HG03439 (cell line): ENCODE measurements around the gene MEMO1.
"Not testable (repeated sequence)": the region's sequence is repeated elsewhere in the genome, so short reads cannot be mapped to it uniquely, and the experiment has no call there.

Experiments used
- ATAC-seq: cut with Tn5 transposase; IDR thresholded peaks from one replicate; pipeline ENCODE4 v1.9.1; 2021; ENCODE audit warnings: mild to moderate bottlenecking, moderate library complexity; ENCODE audit not compliant: unreplicated experiment

MEMO1 gene

GRCh38 chr2:31998731-31999383 lies 12.0 kb downstream of the MEMO1 start:
- ATAC-seq = no peak

DNA sequence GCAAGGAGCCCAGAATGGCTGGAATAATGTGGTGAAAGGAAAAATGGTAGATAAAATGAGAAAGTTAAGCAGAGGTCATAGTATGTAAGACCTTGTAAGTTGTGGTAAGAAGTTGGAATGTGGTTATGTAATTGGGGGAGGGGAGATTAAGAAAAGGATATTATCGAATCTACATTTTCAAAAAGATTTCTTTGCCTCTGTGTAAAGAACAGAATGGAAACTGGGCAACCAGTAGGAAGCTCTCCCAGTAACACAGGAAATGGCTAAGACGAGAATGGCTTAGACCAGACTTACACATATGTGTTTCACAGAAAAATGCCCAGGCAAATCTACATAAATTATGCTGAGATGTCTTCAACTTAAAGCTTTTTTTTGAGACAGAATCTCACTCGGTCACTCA lies 13.2 kb downstream of the MEMO1 start:
- ATAC-seq = no peak

DNA sequence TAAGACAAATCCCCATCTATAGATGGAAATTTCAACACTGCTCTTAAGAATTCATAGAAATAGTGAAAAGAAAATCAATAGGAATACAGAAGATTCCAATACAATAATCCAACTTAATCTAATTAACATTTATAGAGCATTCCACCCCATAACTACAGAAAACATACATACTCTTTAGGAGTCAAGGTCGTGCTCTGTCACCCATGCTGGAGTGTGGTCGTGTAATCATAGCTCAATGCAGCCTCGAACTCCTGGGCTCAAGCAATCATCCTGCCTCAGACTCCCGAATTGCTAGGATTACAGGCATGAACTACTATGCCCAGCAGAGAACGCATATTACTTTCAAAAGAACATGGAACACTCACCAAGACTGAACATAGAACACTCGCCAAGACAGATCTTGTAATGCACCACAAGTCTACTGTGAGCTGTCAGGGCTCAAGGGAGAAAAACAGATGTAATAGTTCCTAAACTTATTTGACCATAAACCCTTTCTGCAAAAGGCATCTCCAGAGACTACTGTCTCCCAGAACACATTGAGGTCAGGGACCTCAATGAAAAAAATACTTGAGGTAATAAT lies 14.1 kb downstream of the MEMO1 start:
- no peak for ATAC-seq

GRCh38 chr2:31992934-31993333 lies 17.9 kb downstream of the MEMO1 start:
- ATAC-seq = no peak

DNA sequence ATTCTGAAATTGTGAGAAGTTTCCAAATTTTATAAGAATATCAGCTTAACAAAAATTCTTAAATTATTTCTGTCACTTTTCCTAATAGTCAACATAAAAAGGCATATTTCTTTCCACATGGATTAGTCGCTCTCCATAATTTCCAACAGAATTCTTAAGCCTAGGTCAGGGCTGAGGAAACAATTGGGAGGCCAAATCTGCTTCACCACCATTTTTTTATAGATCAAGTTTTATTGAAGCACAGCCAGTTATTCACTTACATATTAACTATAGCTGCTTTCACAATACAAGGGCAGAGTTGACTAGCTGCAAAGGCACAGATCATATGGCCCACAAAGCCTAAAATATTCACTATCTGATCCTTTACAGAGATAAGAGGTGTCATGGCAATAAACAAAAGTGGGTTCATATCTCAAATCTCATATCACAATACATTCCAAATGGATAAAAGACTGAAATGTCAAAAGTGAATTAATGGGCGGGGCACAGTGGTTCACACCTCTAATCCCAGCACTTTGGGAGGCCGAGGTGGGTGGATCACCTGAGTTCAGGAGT lies 18.7 kb downstream of the MEMO1 start:
- ATAC-seq = no peak

DNA sequence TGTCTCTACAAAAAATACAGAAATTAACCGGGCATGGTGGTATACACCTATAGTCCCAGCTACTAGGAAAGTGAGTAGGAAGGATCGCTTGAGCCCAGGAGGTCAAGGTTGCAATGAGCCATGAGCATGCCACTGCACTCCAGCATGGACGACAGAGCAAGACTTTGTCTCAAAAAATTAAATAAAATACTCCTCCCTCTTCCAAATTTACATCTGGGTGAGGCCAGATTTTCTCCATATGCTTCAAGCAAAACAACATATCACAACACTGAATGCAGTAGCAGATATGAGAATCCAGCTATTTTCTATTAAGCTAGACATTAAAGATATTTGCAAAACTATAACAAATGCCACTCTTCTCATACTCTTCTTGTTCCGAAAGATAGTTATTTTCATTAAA lies 20.9 kb downstream of the MEMO1 start:
- ATAC-seq = no peak

- ATAC-seq = no peak
These were observed 23.2 kb downstream of the MEMO1 start for GRCh38 chr2:31987454-31988220.

DNA sequence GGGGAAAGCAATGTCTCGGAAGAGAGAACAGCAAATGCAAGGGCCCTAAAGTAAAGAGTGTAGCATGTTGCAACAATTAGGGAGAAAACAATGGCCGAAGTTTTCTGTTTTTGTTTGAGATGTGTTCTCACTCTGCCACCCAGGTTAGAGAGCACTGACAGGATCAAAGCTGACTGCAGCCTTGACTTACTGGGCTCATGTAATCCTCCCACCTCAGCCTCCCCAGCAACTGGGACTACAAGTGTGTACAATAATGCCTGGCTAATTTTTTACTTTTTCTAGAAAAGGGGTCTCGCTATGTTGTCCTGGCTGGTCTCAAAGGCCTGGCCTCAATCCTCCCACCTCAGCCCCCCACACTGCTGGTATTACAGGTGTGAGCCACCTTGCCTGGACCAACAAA lies 23.9 kb downstream of the MEMO1 start:
- ATAC-seq = no peak

- no peak for ATAC-seq
These were observed 26.9 kb downstream of the MEMO1 start for GRCh38 chr2:31983762-31984467.

GRCh38 chr2:31980674-31981356 lies 30.0 kb downstream of the MEMO1 start:
- ATAC-seq = peak; percentile 99

DNA sequence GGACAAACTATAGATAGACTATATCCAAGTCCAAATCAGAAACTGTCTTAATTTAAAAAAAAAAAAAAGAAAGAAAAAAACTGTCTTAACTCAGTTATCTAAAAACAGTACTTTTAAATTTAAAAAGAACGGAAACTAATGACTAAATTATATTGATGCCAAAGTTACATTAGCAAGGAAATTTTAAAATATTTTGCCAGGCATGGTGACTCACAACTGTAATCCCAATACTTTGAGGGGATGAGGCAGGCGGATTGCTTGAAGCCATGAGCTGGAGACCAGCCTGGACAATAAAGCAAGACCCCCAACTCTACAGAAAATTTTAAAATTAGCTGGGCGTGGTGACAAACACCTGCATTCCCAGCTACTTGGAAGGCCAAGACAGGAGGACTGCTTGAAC lies 30.9 kb downstream of the MEMO1 start:
- ATAC-seq = no peak

DNA sequence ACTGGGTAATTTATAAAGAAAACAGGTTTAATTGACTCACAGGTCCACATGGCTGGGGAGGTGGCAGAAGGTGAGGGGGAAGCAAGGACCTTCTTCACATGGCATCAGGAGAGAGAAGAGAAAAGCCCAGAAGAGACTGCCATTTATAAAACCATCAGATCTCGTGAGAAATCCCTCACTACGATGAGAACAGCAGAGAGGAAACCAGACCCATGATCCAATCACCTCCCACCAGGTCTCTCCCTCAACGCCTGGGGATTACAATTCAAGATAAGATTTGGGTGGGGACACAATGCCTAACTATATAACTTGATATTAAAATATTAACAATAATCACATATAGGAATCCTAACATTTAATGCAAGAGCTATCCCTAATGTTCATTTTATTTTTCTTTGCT lies 31.8 kb downstream of the MEMO1 start:
- no peak for ATAC-seq

DNA sequence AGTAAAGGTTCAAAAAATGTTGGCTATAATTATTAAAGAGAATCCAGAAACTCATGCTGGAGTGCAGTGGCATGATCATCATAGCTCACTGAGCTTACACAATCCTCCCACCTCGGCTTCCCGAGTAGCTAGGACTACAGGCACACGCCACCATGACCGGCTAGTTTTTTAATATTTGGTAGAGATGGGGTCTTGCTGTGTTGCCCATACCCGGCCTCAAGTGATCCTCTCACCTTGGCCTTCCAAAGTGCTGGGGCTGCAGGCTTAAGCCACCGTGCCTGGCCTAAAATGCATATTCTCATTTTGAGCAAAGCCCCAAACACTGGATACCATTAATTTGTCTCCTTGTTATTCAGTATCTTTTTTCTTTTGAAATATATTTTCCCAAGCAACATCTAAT lies 32.4 kb downstream of the MEMO1 start:
- ATAC-seq = no peak

DNA sequence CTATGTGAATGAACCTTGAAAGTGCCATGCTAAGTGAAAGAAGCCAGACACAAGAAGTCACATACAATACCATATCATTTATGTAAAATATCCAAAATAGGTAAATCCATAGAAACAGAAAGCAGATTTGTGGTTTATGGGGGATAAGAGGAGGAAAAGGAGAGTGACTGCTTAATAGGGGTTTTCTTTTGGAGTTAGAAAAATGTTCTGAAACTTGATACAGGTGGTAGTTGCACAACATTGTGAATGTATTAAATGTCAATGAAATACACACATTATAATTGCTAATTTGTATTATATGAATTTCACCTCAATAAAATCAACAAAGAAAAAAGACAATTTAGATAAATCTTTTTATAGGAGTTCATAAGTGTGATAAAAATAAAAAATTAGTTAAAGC lies 37.1 kb downstream of the MEMO1 start:
- no peak for ATAC-seq

- ATAC-seq = no peak
These were observed 38.7 kb downstream of the MEMO1 start for GRCh38 chr2:31972059-31972458.

GRCh38 chr2:31969178-31969577 lies 41.6 kb downstream of the MEMO1 start:
- ATAC-seq = no peak

GRCh38 chr2:31967790-31968189 lies 43.0 kb downstream of the MEMO1 start:
- no peak for ATAC-seq

- not testable (repeated sequence) for ATAC-seq
These were observed 44.4 kb downstream of the MEMO1 start for GRCh38 chr2:31966402-31966801.

DNA sequence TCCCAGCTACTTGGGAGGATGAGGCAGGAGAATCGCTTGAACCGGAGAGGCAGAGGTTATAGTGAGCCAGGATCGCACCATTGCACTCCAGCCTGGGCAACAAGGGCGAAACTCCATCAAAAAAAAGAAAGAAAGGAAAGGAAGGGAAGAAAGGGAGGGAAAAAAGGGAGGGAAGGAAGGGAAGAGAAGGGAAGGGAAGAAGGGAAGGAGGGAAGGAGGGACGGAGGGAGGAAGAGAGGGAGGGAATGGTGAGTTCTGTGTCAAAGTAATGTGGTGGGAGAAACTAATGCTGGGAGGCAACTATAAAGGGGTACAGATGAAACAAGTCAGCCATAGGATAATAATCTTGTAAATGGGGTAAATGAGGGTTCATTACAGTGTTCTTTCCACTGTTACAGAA lies 45.7 kb downstream of the MEMO1 start:
- no peak for ATAC-seq

DNA sequence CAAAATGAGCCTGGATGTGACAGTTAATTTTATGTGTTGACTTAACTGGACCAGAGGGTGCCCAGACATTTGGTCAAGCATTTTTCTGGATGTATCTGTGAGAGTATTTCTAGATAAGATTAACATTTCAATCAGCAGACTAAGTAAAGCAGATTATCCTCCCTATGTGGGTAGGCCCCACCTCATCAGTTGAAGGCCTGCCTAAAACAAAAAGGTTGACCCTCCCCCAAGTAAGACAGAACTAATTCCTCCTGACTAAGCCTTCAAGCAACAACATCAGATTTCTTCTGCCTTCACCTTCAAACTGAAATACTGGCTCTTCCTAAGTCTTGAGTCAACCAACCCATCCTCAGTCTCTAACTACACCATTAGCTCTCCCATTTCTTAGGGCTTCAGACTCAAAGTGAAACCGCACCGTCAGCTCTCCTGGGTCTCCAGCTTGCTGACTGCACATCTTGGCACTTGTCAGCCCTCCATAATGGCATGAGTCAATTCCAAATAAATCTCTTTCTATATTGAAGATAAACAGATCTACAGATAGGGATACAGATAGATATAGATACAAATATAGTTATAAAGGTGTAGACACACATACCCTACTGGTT lies 47.9 kb downstream of the MEMO1 start:
- ATAC-seq = no peak
